HepG2 (cell line): ENCODE results near the gene ASB4. TPM values are rescaled to one million over a fixed set of nuclear protein-coding genes. Genes with fewer than 3 reads are reported as not detected.

ENCODE experiments used
- ATAC-seq: fragments of 200-7000 bp; cut with Tn5 transposase; 3 replicates; pipeline ENCODE4 v1.9.1; 2020; ENCODE audit warnings: mild to moderate bottlenecking, moderate library complexity
- BruUV-seq: library from RNA; stranded (reverse); fragments of 400-500 nt; replicated peaks from 2 replicates; lab custom pipeline; 2021; lab: Mats Ljungman, UMichigan
- CTCF ChIA-PET: fragments of 300-600 bp; formaldehyde crosslinking; extraction: SDS; loops from one replicate; lab custom pipeline; 2021; ENCODE audit warnings: low total read pairs, inconsistent platforms, low intra/inter-chr PET ratio; lab: Yijun Ruan, JAX
- POLR2A ChIA-PET: fragments of 350-600 bp; sonication (Branson Sonifier 250); formaldehyde crosslinking; loops from one replicate; lab custom pipeline; 2020; ENCODE audit warnings: antibody characterized with exemption, inconsistent platforms; lab: Yijun Ruan, JAX
- DNase-seq: peaks from one replicate; pipeline ENCODE4 v3.0.0-alpha.2; 2015; ENCODE audit warnings: low spot score
- FAIRE-seq: peaks from 3 replicates; lab custom pipeline; 2011; peaks lifted over from hg19 to GRCh38; lab: Jason Lieb, UNC
- H2AFZ ChIP-seq: one replicate; pipeline ENCODE4 v1.6.1; 2011; ENCODE audit warnings: low read length, inconsistent platforms
- H3K27ac ChIP-seq: fragments of 300-600 bp; 3 replicates; pipeline ENCODE4 v1.8.0; 2011; ENCODE audit warnings: mixed run types, mild to moderate bottlenecking, mixed read lengths, low read length, inconsistent platforms; ENCODE audit not compliant: insufficient read depth; ENCODE audit errors: extremely low read length
- H3K27me3 ChIP-seq, 2 experiments: fragments of 200-600 bp in 1 of 2; 2 replicates in 1 of 2; 3 replicates in 1 of 2; pipeline versions ENCODE4 v1.6.0 to v1.8.0; 2011; ENCODE audit warnings: low read length in 2 of 2, mild to moderate bottlenecking in 2 of 2, moderate library complexity in 2 of 2, inconsistent platforms in 1 of 2; ENCODE audit not compliant: insufficient read depth in 2 of 2, control insufficient read depth in 1 of 2
- H3K36me3 ChIP-seq, 2 experiments: fragments of 200-600 bp in 1 of 2; replicated peaks in 1 of 2; 2 replicates in 1 of 2; 3 replicates in 1 of 2; pipeline versions ENCODE4 v1.5.1 to v1.8.0; 2011; ENCODE audit warnings: low read length in 2 of 2, inconsistent platforms in 1 of 2; ENCODE audit not compliant: insufficient read depth in 2 of 2, control insufficient read depth in 1 of 2
- H3K4me1 ChIP-seq: 2 replicates; pipeline ENCODE4 v1.5.1; 2012; ENCODE audit warnings: low read length, inconsistent platforms; ENCODE audit not compliant: insufficient read depth
- H3K4me2 ChIP-seq: 2 replicates; pipeline ENCODE4 v1.6.0; 2011; ENCODE audit warnings: low read depth, low read length, inconsistent platforms
- H3K4me3 ChIP-seq, 3 experiments: fragments of 200-600 bp in 1 of 3; sonication (generic), shearing (Covaris generic) in 1 of 3; replicated peaks in 1 of 3; 2 replicates each; pipeline ENCODE4 v1.5.1; 2011 to 2016; ENCODE audit warnings: low read length in 3 of 3, inconsistent platforms in 2 of 3, low read depth in 2 of 3, mild to moderate bottlenecking in 2 of 3, control low read depth in 1 of 3, mixed read lengths in 1 of 3; ENCODE audit not compliant: insufficient read depth in 1 of 3
- H3K79me2 ChIP-seq: one replicate; pipeline ENCODE4 v1.6.1; 2011; ENCODE audit warnings: low read length, inconsistent platforms; ENCODE audit not compliant: insufficient read depth
- H3K9ac ChIP-seq: 2 replicates; pipeline ENCODE4 v1.6.0; 2011; ENCODE audit warnings: mild to moderate bottlenecking, low read depth, low read length, inconsistent platforms; ENCODE audit not compliant: insufficient read depth
- H3K9me3 ChIP-seq: 2 replicates; pipeline ENCODE4 v1.5.1; 2012; ENCODE audit warnings: mild to moderate bottlenecking, low read length
- H4K20me1 ChIP-seq: 2 replicates; pipeline ENCODE4 v1.6.0; 2011; ENCODE audit warnings: inconsistent platforms, mild to moderate bottlenecking, low read length, moderate library complexity; ENCODE audit not compliant: insufficient read depth
- ARNTL ChIP-seq: sonication (generic); formaldehyde crosslinking; IDR thresholded peaks from 2 replicates; pipeline ENCODE4 v1.4.0; 2020; ENCODE audit warnings: mild to moderate bottlenecking, missing genetic modification reagents
- ATF7 ChIP-seq, 2 experiments: fragments of 450-650 bp in 1 of 2; sonication (generic) in 1 of 2; formaldehyde crosslinking in 1 of 2; IDR thresholded peaks; 2 replicates each; pipeline versions ENCODE4 v1.4.0 to v1.6.1; 2016 to 2020; ENCODE audit warnings: antibody characterized with exemption in 1 of 2, mild to moderate bottlenecking in 1 of 2, missing genetic modification reagents in 1 of 2
- CREB1 ChIP-seq, 2 experiments: fragments of 450-650 bp in 1 of 2; IDR thresholded peaks; 2 replicates each; pipeline ENCODE4 v1.6.1; 2016 to 2017; ENCODE audit warnings: control low read depth in 1 of 2, mild to moderate bottlenecking in 1 of 2, missing compliant biosample characterization in 1 of 2, missing genetic modification characterization in 1 of 2
- FOSL2 ChIP-seq: sonication (generic); formaldehyde crosslinking; IDR thresholded peaks from 2 replicates; pipeline ENCODE4 v1.4.0; 2020; ENCODE audit warnings: missing genetic modification reagents
- MAFK ChIP-seq, 2 experiments: IDR thresholded peaks in 1 of 2; conservative IDR thresholded peaks in 1 of 2; 2 replicates each; pipeline ENCODE4 v1.6.1; 2011; ENCODE audit warnings: improper control_type of control experiment in 2 of 2, low read length in 2 of 2
- MLX ChIP-seq: IDR thresholded peaks from 2 replicates; pipeline ENCODE4 v1.6.1; 2016
- MTA1 ChIP-seq: sonication (generic); formaldehyde crosslinking; IDR thresholded peaks from 2 replicates; pipeline ENCODE4 v1.4.0; 2020; ENCODE audit warnings: missing genetic modification reagents, mild to moderate bottlenecking, borderline replicate concordance
- NKX3-1 ChIP-seq: sonication (generic); formaldehyde crosslinking; IDR thresholded peaks from 2 replicates; pipeline ENCODE4 v1.5.0; 2020; ENCODE audit warnings: missing genetic modification reagents
- RAD21 ChIP-seq: fragments of 450-650 bp; formaldehyde crosslinking; IDR thresholded peaks from 2 replicates; pipeline ENCODE4 v1.5.0; 2020; ENCODE audit warnings: mild to moderate bottlenecking
- RBM22 ChIP-seq: fragments of 200-400 bp; formaldehyde crosslinking; optimal IDR thresholded peaks from 2 replicates; pipeline ENCODE3; 2017; ENCODE audit warnings: mild to moderate bottlenecking, low read length, moderate library complexity
- ZNF207 ChIP-seq: fragments of 450-650 bp; IDR thresholded peaks from 2 replicates; pipeline ENCODE4 v1.6.1; 2016; ENCODE audit warnings: antibody characterized with exemption, borderline replicate concordance
- ZNF274 ChIP-seq: sonication (generic); formaldehyde crosslinking; IDR thresholded peaks from 2 replicates; pipeline ENCODE4 v1.5.1; 2020; ENCODE audit warnings: mild to moderate bottlenecking, missing genetic modification reagents
- ZNF564 ChIP-seq: sonication (generic); formaldehyde crosslinking; IDR thresholded peaks from 2 replicates; pipeline ENCODE4 v1.8.1; 2023; ENCODE audit warnings: mild to moderate bottlenecking, missing genetic modification reagents
- ZNF710 ChIP-seq: sonication (generic); formaldehyde crosslinking; IDR thresholded peaks from 2 replicates; pipeline ENCODE4 v1.5.0; 2020; ENCODE audit warnings: mild to moderate bottlenecking, missing genetic modification reagents, borderline replicate concordance
- WGBS: methylation state at CpG from one replicate; pipeline ENCODE4 v1.1.6; 2017; ENCODE audit warnings: low lambda C conversion rate; 5-methylcytosine and 5-hydroxymethylcytosine counted together
- in situ Hi-C: cut with HindIII; loops from 2 replicates; pipeline ENCODE4 v1.10.0; 2017; ENCODE audit warnings: low pct_unique_long_range_greater_than_20kb; ENCODE audit not compliant: extremely low pct_ligation_motif_present
- intact Hi-C: fragments of 100-400 bp; cut with micrococcal nuclease; formaldehyde crosslinking; loops from one replicate; pipeline ENCODE4 v1.10.0; 2022; ENCODE audit not compliant: unreplicated experiment
- polyA plus RNA-seq, 8 experiments: library from polyadenylated mRNA; depleted of rRNA in 3 of 8; stranded (reverse) in 7 of 8; unstranded in 1 of 8; fragments of >200 nt; fragmentation: Illumina TruSeq in 4 of 8; extraction: Trizol in 4 of 8; gene quantifications; 2 replicates each; pipeline versions ENCODE4 v1.2.1 to v1.2.3, GENCODE V29; 2011 to 2016; ENCODE audit warnings: low read depth in 4 of 8, missing spikeins in 1 of 8, mixed read lengths in 1 of 8; ENCODE audit not compliant: insufficient read depth in 1 of 8
- total RNA-seq, 5 experiments: library from RNA; depleted of rRNA; stranded (reverse); fragments of >200 nt; fragmentation: Illumina TruSeq; extraction: Trizol; gene quantifications; 2 replicates each; pipeline ENCODE4 v1.2.3, GENCODE V29; 2016; ENCODE audit warnings: low read depth in 1 of 5

Gene ASB4
- total and polyA plus RNA-seq, 2 of the 13 experiments (the other 11 are each of a cell fraction or from before 2014, with no cell fraction given): 1.1 to 4.0 TPM

- in situ Hi-C loops (loop anchor here (25.0 kb wide), 1 partner anchor 318 kb away; no protein-coding TSS in a partner anchor), intact Hi-C loops (no loop called here)
- Histone ChIP-seq H3K36me3 (no peaks in the 10 kb centered on the region), H3K4me1 (no peaks in the 10 kb centered on the region), H3K79me2 (no peaks in the 10 kb centered on the region), H3K27me3 (no peaks in the 10 kb centered on the region), H3K9me3 (no peaks in the 10 kb centered on the region), H3K9ac (no peak overlapping the region), H2AFZ (no peak overlapping the region), H4K20me1 (no peaks in the 10 kb centered on the region), H3K4me3 (no peak overlapping the region), H3K4me2 (no peak overlapping the region), H3K27ac (no peak overlapping the region)
- POLR2A ChIA-PET: no interaction called here
- FAIRE-seq (no peak), DNase-seq (no peak), ATAC-seq (no peak)
- CTCF ChIA-PET: interaction anchor here (0.9 to 1.8 kb wide), 2 partner anchors 140 to 144 kb away, joined by 3 to 12 read pairs; no protein-coding TSS in a partner anchor
- TF ChIP-seq ZNF564 (CRISPR knock-in tag) (no peak), CREB1 (IDR thresholded peaks at IDR 0.05) (peak; percentile 80), CREB1 (CRISPR knock-in tag; IDR thresholded peaks at IDR 0.05) (no peak), MAFK (conservative IDR thresholded peaks at IDR 0.05 in 1 of 2, IDR thresholded peaks at IDR 0.05 in 1 of 2; ENCODE audit: low read length in 2 of 2) (0 out of 4 replicates have a peak, but pooled peaks have one; percentile 9 to 51), ZNF207 (no peak), ATF7 (IDR thresholded peaks at IDR 0.05) (peak; percentile 84), ATF7 (CRISPR knock-in tag; IDR thresholded peaks at IDR 0.05) (no peak)
- 12% methylated on average over 1 of the region's 1 CpG for WGBS
- BruUV-seq: no TSS peak
Measured at GRCh38 chr7:95544171-95544570, 58.4 kb downstream of the ASB4 start.

GRCh38 chr7:95545007-95545615, 59.4 kb downstream of the ASB4 start:
- H3K27ac ChIP-seq: no peak overlapping the region
- FAIRE-seq (peak; percentile 66), ATAC-seq (peak; percentile 85), DNase-seq (peak; percentile 24)
- no peaks in the 10 kb centered on the region for H4K20me1 ChIP-seq
- POLR2A ChIA-PET: no interaction called here
- no peak overlapping the region for H3K9ac ChIP-seq
- in situ Hi-C loops: loop anchor here (25.0 kb wide), 1 partner anchor 317 kb away; no protein-coding TSS in a partner anchor
- intact Hi-C loops: loop anchor here (1.0 kb wide), 1 partner anchor 139 kb away; no protein-coding TSS in a partner anchor
- H3K9me3 ChIP-seq: no peaks in the 10 kb centered on the region
- 2% methylated on average over 3 of the region's 3 CpGs for WGBS
- H3K36me3 ChIP-seq: no peaks in the 10 kb centered on the region
- H3K4me2 ChIP-seq: peak overlapping the region; percentile 41
- CTCF ChIA-PET: interaction anchor here (0.9 to 1.8 kb wide), 3 partner anchors 139 to 143 kb away, joined by 3 to 12 read pairs (median 5); no protein-coding TSS in a partner anchor
- BruUV-seq: no TSS peak
- H3K4me3 ChIP-seq: no peak overlapping the region
- H2AFZ ChIP-seq: no peak overlapping the region
- no peaks in the 10 kb centered on the region for H3K79me2 ChIP-seq
- no peaks in the 10 kb centered on the region for H3K27me3 ChIP-seq
- peaks cover 5% of the 10 kb centered on the region; the same call in 1 of the 2 replicates for H3K4me1 ChIP-seq
- TF ChIP-seq RAD21 (CRISPR knock-in tag): peak; percentile 29; the same call in 1 of the 2 replicates
- TF ChIP-seq FOSL2 (CRISPR knock-in tag): peak; percentile 86
- no peak for TF ChIP-seq RBM22
- no peak for TF ChIP-seq ZNF710 (CRISPR knock-in tag)
- TF ChIP-seq MLX: no peak
- TF ChIP-seq NKX3-1 (CRISPR knock-in tag): no peak
- no peak for TF ChIP-seq ZNF274 (CRISPR knock-in tag)
- TF ChIP-seq MTA1: no peak
- TF ChIP-seq ARNTL: no peak
